K562 (cell line): Measurements from ENCODE around the gene WDR64. TPM values are rescaled to one million over a fixed set of nuclear protein-coding genes. Genes with fewer than 3 reads are reported as not detected.

Experiments used
- FOSL1 ChIP-seq: fragments of 200-800 bp; sonication (Bioruptor generic); conservative IDR thresholded peaks from 2 replicates; pipeline ENCODE4 v1.6.1; 2016; ENCODE audit warnings: missing genetic modification characterization, missing compliant biosample characterization
- HES1 ChIP-seq: fragments of 450-650 bp; IDR thresholded peaks from 2 replicates; pipeline ENCODE4 v1.6.1; 2016; ENCODE audit warnings: low read depth, mild to moderate bottlenecking, moderate library complexity
- IRF9 ChIP-seq: fragments of 450-650 bp; IDR thresholded peaks from 2 replicates; pipeline ENCODE4 v1.6.1; 2016; ENCODE audit warnings: missing biosample characterization, missing genetic modification characterization
- JUN ChIP-seq, 2 experiments: sonication (generic) in 1 of 2; formaldehyde crosslinking in 1 of 2; IDR thresholded peaks; 2 replicates each; pipeline versions ENCODE4 v1.6.1 to v1.8.0; 2012 to 2022; ENCODE audit warnings: borderline replicate concordance in 2 of 2, mild to moderate bottlenecking in 2 of 2, improper control_type of control experiment in 1 of 2, low read depth in 1 of 2, low read length in 1 of 2, missing genetic modification reagents in 1 of 2
- NBN ChIP-seq: fragments of 450-650 bp; IDR thresholded peaks from 2 replicates; pipeline ENCODE4 v1.6.1; 2016; ENCODE audit warnings: low read depth, mild to moderate bottlenecking
- PKNOX1 ChIP-seq: fragments of 450-650 bp; IDR thresholded peaks from 2 replicates; pipeline ENCODE4 v1.6.1; 2016
- TCF7 ChIP-seq: sonication (generic); IDR thresholded peaks from 2 replicates; pipeline ENCODE4 v1.6.1; 2016; ENCODE audit warnings: antibody characterized with exemption, borderline replicate concordance
- ZNF780A ChIP-seq: fragments of 250-450 bp; sonication (Bioruptor Pico); IDR thresholded peaks from 2 replicates; pipeline ENCODE4 v1.5.0; 2021; ENCODE audit warnings: mild to moderate bottlenecking
- polyA plus RNA-seq, 8 experiments: library from polyadenylated mRNA; depleted of rRNA in 4 of 8; stranded (reverse) in 5 of 8; unstranded in 3 of 8; fragments of >200 nt; fragmentation: Nextera tagmentation in 2 of 8; fragmentation: Illumina TruSeq in 1 of 8; extraction: Ambion mirVana in 2 of 8; extraction: Trizol in 1 of 8; gene quantifications; 2 replicates each; pipeline versions ENCODE4 v1.2.1 to v1.2.3, GENCODE V29; 2011 to 2014; ENCODE audit warnings: inconsistent platforms in 1 of 8, missing spikeins in 1 of 8
- total RNA-seq, 7 experiments: library from RNA; depleted of rRNA in 6 of 7; stranded (reverse); fragments of >200 nt in 6 of 7; fragmentation: Illumina TruSeq in 2 of 7; extraction: Trizol in 2 of 7; gene quantifications; 2 replicates each; pipeline versions ENCODE4 v1.2.1 to v1.2.3, GENCODE V29; 2011 to 2021; ENCODE audit warnings: low replicate concordance in 1 of 7
- TF ChIP-seq, protein P1 (sequence below): fragments of 250-450 bp; sonication (Bioruptor Pico); IDR thresholded peaks from 2 replicates; pipeline ENCODE4 v1.4.0; 2020; ENCODE audit warnings: mild to moderate bottlenecking, moderate library complexity, borderline replicate concordance
- TF ChIP-seq, protein P2 (sequence below), 2 experiments: fragments of 450-650 bp; formaldehyde crosslinking in 1 of 2; IDR thresholded peaks; 2 replicates each; pipeline versions ENCODE4 v1.4.0 to v1.6.1; 2014 to 2020; ENCODE audit warnings: mild to moderate bottlenecking in 2 of 2, borderline replicate concordance in 1 of 2, low read depth in 1 of 2

Gene WDR64
- total and polyA plus RNA-seq, 9 of the 15 experiments (the other 6 are each of a cell fraction or from before 2014, with no cell fraction given) = 0.06 to 0.29 (median 0.19) TPM; not detected in 5

- peak; percentile 32; the same call in 1 of the 2 replicates for TF ChIP-seq PKNOX1
- TF ChIP-seq, protein P1, sequence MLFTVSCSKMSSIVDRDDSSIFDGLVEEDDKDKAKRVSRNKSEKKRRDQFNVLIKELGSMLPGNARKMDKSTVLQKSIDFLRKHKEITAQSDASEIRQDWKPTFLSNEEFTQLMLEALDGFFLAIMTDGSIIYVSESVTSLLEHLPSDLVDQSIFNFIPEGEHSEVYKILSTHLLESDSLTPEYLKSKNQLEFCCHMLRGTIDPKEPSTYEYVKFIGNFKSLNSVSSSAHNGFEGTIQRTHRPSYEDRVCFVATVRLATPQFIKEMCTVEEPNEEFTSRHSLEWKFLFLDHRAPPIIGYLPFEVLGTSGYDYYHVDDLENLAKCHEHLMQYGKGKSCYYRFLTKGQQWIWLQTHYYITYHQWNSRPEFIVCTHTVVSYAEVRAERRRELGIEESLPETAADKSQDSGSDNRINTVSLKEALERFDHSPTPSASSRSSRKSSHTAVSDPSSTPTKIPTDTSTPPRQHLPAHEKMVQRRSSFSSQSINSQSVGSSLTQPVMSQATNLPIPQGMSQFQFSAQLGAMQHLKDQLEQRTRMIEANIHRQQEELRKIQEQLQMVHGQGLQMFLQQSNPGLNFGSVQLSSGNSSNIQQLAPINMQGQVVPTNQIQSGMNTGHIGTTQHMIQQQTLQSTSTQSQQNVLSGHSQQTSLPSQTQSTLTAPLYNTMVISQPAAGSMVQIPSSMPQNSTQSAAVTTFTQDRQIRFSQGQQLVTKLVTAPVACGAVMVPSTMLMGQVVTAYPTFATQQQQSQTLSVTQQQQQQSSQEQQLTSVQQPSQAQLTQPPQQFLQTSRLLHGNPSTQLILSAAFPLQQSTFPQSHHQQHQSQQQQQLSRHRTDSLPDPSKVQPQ = no peak
- no peak for TF ChIP-seq HES1
- TF ChIP-seq FOSL1 = no peak
- TF ChIP-seq NBN = no peak
- no peak for TF ChIP-seq ZNF780A (CRISPR knock-in tag)
- TF ChIP-seq IRF9 = no peak
- TF ChIP-seq, protein P2, sequence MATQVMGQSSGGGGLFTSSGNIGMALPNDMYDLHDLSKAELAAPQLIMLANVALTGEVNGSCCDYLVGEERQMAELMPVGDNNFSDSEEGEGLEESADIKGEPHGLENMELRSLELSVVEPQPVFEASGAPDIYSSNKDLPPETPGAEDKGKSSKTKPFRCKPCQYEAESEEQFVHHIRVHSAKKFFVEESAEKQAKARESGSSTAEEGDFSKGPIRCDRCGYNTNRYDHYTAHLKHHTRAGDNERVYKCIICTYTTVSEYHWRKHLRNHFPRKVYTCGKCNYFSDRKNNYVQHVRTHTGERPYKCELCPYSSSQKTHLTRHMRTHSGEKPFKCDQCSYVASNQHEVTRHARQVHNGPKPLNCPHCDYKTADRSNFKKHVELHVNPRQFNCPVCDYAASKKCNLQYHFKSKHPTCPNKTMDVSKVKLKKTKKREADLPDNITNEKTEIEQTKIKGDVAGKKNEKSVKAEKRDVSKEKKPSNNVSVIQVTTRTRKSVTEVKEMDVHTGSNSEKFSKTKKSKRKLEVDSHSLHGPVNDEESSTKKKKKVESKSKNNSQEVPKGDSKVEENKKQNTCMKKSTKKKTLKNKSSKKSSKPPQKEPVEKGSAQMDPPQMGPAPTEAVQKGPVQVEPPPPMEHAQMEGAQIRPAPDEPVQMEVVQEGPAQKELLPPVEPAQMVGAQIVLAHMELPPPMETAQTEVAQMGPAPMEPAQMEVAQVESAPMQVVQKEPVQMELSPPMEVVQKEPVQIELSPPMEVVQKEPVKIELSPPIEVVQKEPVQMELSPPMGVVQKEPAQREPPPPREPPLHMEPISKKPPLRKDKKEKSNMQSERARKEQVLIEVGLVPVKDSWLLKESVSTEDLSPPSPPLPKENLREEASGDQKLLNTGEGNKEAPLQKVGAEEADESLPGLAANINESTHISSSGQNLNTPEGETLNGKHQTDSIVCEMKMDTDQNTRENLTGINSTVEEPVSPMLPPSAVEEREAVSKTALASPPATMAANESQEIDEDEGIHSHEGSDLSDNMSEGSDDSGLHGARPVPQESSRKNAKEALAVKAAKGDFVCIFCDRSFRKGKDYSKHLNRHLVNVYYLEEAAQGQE (IDR thresholded peaks at IDR 0.05; ENCODE audit: borderline replicate concordance) = no peak
- TF ChIP-seq, protein P2 (CRISPR knock-in tag; IDR thresholded peaks at IDR 0.05; ENCODE audit: low read depth) = no peak
- TF ChIP-seq JUN (IDR thresholded peaks at IDR 0.05; ENCODE audit: borderline replicate concordance, low read depth, low read length) = no peak
- 0 out of 2 replicates have a peak, but pooled peaks have one; percentile 29 for TF ChIP-seq JUN (CRISPR knock-in tag; IDR thresholded peaks at IDR 0.05; ENCODE audit: borderline replicate concordance)
- no peak for TF ChIP-seq TCF7
Observed at GRCh38 chr1:241828463-241829021, 176.5 kb downstream of the WDR64 start (continued).
